Measurements from ENCODE around the gene CXADR.

The CXADR gene

DNA sequence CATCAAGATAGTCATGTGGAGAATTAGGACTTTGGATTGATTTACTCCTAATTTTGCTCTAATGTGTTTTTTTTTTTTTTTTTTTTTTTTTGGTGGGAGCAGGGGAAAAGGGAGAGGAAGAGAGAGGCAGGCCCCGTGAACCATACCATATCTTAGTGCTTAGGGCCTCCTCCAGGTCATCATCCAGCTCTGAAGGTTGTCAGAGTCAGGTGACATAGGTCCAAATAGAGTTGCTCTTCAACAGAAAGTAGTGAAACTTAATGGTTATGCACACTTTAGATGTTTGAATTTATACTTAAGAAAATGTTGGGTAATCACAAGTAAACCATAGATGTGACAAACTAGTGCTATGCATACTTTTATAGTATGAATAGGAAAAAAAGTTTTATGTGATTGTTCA lies 32.2 kb downstream of the CXADR start:
- DNase-seq = no peak

DNA sequence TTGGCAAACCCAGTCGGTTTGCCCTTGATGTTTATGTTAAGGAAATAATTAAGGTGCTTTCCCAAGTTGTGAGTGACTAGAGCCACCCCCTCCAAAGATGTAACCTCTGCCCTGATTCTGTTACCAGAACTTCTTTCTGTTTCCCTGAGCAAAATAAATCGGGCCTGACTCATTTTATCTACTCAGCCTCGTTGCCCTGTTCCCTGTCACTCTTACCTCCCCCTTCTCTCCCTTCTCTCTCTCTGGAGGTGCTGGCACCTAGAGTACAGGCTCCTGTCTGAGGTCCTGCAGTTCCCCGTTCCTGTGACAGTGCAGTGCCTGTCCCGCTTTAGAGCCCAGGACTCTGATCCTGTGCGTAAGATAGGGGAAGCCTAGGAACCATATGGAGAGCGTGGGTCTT lies 35.4 kb downstream of the CXADR start:
- DNase-seq = no peak

DNA sequence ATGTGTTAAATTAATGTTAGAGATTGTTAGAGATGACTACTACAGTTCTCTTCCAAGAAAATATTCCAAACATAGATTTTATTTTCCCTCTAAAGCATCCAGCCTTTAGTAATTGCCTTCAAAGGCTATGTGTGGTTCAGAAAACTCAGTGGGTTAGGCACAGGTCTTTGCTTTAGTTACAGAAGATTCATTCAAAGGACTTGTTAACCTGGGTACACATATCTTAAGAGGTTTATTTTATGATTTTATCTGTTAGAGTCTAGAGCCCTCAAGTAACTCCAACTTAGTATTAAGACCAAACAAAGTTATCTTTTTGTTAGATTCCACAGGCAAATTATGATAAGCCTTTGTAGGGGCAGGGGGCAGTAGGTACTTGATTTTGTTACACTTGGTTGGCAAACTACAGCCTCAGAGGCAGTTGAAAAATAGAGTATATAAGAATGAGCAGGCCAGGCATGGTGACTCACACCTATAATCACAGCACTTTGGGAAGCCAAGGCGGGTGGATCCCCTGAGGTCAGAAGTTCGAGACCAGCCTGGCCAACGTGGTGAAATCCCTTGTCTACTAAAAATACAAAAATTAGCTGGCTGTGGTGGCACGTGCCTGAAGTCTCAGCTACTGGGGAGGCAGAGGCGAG lies 37.9 kb downstream of the CXADR start:
- no peak for DNase-seq

DNA sequence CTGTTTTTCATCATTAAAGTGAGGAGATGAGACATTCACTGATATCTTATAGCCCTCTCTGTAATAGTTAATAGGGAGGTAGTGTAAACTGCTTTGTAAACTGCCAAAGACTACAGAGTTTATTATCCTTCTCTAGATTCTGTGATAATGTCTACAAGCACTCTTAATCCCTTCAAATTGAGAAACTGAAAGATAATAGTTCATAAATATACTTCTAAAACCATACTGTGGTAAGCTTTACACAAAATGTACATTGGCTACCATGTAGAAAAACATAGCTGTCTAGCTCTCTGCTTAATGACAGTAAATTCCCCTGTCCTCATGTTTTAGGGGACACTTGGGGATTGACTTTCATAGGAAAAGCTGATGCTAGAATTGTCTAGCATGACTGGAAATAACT lies 39.6 kb downstream of the CXADR start:
- no peak for DNase-seq

DNA sequence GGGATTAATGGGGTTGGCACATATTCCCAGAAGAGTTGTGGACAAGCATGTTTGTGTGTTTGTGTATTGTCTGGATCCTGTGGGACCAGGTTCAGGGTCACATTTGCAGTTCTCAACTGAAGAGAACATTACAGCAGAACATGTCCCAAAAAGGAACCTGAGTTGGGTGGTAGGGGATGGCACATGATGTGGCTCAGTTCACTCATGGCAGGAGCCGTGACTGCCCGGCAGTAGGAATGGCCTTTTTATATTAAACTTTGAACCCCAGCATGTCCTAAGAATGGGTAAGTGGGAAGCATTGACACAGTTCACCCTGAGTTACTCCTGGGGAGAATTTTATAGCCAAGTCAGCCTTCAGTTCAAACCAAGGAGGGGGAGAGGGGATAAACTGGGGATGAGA lies 41.3 kb downstream of the CXADR start:
- DNase-seq = no peak

DNA sequence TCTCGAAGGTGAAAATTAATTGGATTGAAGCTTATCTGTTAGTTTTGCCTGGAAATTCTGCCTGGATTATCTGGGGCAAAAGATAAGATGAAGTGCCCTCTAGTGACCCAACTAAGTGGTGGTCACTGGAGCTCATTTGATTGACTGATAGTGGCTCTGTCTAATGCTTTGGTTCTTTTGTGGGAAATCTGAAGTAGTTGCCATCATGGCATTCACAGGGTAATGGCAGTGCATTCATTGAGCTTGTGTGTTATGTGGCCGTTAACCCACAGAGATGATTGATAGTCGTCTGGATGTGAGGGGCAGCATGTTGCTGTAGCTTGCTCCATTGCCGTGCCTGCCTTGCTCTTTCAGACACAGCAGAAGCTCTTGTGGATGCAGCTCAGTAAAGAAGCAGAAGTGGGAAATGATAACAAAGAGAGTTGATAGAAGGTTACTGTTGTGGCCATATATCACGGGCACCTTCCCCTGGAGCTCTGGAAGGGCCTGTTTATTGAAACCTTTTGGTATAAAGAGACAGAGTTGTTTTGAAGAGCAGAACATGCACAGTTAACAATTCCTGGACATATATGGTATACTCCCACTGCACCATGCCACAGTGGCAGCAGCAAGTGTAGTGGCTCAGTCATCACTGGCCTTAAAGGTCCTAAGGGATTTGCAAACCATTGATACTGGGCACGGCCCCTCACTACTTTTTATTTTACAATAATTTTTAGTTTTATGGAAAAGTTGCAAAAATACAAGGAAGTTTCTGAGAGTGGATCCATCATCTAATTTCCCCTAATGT lies 42.0 kb downstream of the CXADR start:
- no peak for DNase-seq

DNA sequence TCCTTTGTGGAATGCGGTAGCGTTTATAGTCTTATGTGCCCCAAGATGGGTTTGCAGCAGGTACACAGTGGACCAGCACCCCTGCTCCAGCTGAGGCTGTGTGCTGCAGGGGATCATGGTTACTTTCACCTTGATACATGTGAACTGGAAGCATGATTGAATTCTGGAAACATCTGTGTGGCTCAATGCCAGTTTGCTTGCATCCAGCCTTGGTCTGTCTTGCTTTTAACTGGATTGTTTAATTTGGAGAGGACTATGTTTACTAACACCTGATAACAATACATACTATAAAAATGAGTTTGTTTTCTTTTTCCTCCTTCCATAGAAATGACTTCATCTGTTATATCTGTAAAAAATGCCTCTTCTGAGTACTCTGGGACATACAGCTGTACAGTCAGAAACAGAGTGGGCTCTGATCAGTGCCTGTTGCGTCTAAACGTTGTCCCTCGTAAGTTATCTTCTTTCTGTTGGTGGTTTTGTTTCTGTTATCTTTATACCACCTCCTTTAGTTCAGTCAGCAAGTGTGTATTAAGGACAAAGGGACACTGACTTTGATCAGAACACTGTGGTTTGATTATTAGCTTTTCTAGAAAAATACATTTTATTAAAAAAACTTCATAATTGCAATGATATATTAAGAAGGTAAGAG lies 47.7 kb downstream of the CXADR start:
- no peak for DNase-seq

DNA sequence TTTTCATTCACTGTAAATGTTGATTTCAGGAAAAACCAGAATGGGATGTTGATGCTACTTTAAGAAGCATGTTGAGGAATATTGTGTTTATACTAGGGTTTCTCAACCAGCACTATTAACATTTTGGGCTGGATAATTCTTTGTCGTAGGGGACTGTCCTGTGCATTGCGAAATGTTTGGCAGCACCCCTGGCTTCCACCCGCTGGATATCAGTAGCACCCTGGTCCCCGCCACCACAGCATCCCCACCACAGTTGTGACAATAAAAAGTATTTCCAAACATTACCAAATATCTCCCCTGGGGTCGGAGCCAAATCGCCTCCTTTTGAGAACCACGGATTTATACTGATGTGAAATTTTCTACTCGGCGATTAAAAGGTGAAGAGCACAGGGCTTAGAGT lies 57.9 kb downstream of the CXADR start:
- no peak for DNase-seq

DNA sequence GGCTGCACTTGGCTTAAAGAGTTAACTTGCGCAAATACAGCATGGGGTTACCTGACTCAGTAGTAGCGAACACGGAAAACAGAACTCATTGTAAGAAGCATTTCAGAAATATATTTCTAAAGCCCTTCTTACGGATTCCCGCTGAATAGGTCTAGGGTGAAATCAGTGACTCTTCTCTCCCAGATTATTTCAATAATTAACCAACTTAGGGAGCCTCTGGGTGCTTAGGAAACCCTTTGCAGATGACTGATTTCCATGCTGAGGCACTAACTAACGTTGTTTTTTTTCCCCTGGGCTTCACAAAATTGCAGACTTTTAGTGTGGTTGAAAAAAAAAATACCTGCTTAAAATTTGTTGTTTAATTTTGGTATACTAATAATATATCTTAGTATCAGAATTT lies 59.6 kb downstream of the CXADR start:
- no peak for DNase-seq

DNA sequence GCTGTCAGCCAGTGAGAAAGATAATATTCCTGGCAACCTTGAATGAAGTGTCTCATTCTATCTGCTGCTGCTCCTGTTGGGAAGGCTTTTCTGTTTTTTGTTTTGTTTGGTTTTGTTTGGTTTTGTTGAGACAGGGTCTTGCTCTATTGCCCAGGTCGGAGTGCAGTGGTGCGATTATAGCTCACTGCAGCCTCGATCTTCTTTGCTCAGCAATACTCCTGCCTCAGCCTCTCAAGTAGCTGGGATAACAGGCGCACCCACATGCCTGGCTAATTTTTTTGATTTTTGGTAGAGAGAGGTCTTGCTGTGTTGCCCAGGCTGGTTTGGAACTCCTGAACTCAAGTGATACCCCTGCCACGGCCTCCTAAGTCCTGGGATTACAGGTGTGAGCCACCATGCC lies 62.2 kb downstream of the CXADR start:
- no peak for DNase-seq

DNA sequence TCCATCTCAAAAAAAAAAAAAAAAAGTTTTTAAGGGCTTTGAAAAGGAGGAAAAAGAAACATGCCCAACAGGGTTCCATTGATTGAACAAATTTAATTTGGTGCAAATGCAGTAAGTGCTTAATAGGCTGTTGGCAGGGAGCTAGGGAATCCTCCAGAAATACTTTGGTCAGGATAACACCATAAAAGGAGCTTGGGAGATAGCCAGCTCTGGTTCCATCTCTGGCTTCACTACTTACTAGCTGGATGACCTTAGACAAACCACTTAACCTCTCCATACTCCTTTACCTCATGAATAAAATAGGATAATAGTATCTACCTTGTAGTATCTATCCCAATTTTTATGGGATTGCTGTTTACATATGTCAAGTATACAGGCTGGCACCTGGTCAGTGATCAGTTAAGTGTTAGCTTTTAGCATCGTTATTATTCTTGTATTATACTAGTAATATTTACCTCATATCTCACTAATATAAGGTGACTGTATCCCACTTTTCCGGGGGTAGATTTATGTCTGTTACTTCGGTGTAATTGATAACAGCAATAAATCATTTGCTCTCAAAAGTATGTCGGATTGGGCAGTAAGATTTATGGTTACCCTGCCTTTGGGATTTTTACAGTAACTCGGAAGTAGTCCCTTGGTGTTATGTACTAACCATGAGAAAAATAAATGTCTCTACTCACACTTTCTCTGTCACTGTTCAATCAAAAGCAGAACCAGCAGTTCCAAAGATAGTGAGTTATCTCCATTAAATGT lies 63.4 kb downstream of the CXADR start:
- DNase-seq = no peak

DNA sequence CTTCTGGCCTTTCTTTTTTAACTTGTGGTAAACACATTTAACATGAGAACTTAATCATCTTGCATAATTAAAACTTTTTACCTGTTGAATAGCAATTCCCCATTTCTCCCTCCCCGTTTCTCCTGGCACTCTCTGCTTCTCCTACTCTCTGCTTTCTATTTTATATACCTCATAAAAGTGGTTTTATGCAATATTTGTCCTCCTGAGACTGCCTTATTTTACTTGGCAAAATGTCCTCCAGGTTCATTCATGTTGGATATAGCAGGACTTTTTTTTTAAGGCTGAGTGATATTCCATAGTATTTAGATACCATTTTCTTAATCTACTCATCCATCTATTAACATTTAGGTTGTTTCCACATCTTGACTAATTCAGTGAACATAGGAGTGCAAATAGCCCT lies 64.9 kb downstream of the CXADR start:
- DNase-seq = no peak

DNA sequence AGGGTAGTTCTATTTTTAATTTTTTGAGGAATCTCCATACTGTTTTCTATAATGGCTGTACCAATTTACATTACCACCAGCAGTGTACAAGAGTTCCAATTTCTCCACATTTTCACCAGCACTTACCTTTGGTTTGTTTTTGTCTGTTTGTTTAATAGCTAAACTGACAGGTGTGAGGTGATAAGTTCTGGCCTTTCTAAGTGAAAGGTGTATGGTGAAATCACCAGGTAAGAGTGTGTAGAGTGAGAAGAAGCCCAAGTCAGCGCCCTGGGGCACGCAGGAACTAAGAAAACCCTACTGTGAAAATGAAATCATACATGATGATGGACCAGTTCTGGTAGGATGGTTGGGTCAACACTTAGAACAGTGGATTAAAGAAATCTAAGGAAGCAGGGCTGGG lies 65.3 kb downstream of the CXADR start:
- no peak for DNase-seq

DNA sequence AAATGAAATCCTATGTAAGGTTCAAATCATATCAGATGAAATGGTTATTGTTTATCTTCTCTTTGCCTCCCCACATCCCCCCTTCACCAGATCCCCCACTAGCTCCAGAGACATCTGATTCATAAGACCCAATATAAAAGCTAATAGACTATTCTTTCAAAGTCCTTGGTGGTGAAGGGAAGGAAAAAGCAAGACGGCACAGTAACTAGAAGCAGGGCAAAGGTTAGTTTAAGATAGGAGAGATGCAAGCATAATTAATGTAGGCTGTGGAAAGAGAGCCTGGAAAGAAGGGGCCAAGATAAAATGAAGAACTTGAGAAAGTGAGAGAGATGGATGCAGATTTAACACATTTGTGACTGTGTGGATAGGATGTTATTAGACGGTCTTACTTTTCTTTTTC lies 66.0 kb downstream of the CXADR start:
- no peak for DNase-seq

DNA sequence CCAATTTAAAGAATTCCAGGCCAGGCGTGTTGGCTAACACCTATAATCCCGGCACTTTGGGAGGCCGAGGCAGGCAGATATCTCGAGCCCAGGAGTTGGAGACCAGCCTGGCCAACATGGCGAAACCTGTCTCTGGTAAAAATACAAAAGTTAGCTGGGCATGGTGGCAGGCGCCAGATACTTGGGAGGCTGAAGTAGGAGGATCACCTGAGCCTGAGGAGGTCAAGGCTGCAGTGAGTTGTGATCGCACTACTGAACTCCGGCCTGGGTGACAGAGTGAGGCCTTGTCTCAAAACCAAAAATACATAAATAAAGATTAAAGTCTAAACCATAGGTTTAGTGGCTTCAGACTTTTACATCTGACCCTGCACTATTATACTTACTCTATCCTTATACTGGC lies 67.5 kb downstream of the CXADR start:
- no peak for DNase-seq

DNA sequence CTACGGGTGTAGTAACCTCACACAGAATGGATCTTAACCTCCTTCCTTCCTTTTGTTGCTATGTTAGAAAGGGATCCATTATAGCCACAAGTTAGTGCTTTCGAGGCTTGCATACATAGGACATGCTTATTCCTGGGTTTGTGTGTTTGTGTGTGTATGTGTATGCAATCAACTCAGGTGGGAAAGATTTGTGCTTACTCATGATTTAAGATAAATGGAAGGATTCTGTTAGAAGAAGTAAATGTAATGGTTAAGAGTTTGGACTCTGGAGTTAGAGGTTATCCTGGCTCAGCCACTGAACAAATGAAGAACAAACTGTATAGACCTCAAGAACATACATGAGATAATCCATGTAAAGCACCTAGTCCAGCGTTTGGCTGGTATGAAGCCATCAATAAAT lies 71.1 kb downstream of the CXADR start:
- DNase-seq = no peak

DNA sequence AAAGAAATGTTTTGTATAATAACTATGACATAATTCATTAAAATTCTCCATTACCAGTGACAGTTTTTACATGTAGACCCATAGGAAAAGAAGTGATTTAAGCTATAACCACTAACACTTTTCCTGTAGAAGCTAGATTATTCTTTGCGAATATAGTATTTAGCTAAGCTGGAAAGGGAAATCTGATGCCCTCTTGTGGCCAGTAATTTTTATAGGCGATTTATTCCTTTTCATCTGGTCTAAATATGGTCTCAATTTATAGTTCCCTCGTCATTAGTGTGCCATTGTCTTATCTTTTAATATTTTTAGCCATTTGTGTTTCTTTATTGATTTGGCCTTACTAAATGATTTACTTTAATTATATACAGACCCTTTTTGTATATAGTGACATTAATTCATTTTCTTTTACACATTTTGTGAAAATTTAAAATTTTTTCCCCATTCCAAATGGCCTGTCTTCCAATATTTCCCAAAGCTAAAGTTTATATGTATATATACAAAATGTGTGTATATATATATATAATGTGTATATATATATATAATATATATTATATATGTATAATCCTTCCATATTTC lies 73.1 kb downstream of the CXADR start:
- DNase-seq = peak; percentile 60

DNA sequence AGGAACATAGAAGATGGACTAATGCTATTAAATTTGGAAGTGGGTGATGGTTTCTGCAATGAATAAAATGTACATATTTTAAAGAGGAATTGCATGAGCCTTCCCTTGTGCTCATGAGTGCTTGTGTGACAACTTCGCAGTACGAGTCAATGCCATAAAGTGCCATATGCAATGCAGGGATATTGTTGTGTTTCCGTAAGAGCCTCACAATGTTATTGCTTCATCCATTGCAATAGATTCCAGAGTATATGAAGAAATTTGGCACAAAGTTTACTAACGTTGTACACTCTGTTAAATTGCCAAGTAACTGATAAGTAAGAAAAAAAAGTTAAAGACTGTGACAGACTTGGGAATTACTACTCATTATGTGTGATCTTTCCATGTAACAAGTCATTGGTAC lies 77.6 kb downstream of the CXADR start:
- no peak for DNase-seq

DNA sequence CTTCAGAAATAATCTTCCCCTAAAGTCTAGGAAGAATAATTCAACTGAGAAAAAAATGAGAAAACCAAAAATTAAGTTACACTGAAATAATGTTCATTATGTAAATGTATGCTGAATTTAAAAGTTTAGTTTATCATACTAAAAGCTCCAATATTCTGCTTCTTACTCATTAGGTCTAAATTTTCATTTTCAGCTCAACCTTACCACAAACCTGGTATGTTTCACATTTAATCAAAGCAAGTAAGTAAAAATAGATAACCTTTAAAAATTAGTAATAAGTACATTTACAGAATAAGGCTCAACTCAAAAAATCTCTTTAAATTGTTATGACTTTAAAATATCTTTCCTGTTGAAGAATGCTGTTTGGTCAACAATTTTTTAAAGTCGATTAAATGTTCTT lies 84.8 kb downstream of the CXADR start:
- no peak for DNase-seq

DNA sequence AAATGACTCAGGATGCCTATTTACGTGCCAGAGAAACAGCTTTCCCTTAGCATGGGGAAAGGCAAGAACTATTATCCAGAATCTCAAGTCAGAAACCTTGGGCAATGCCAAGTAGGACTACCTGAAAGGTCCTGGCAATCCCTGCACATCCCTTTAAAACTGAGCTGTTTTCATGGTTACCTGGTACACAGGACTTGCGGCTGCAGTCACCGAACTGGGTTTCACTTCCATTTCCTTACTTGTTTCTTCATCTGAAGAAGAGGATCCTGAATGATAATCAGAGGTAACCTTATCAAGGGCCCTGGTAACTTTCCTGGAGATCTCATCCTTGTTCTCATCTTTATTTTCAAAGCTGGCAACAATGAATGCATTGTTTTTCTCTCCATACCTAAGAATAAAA lies 85.6 kb downstream of the CXADR start:
- DNase-seq = no peak

DNA sequence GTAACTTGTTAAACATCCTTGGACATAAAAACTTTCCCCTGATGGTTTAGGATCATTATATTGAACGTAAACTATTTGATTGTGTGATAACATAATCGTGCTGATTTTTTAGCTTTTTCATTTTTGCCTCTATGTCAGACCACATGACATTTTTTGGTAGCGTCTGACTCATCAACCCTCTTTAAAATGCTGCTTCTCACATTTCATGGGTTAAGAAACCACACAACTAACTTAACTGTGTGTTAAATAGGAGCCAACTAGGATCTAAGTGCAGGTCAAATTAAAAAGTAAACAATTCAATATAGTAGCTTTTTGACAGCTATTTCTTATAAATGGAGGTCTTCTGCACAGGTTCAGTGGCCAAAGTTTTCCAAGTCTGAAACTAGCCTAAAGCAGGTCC lies 90.0 kb downstream of the CXADR start:
- peak; percentile 19 for DNase-seq

DNA sequence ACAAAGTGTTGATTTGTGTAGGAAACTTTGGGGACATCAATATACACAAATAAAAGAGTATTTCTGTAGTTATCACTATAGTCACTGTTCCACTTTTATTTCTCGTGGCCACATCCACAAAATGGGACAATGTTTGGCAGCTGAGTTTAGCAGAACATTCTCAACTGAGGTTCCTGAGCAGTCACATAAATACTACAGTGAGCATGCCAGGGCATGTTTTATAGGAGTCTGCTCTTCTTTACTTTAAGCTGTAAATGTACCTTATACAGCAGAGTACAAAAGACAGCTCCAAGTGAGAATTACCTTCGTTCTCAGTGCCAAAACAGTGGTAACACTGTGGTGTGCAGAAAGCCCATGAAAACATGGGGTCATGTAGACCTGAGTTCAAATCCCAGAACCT lies 94.8 kb downstream of the CXADR start:
- DNase-seq = no peak

DNA sequence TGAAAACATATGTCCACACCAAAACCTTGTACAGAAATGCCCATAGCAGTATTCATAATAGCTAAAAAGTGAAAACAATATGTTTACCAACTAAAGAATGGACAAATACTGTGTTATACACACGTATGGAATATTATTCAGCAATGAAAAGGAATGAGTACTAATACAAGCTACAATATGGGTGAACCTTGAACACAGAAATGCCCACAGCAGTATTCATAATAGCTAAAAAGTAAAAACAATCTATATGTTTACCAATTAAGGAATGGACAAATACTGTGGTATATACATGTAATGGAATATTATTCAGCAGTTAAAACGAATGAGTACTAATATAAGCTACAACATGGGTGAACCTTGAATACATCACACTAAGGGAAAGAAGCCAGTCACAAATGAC lies 96.8 kb downstream of the CXADR start:
- DNase-seq = no peak
